PC-3 (cell line): Measurements from ENCODE around the gene PXT1. TPM values are rescaled to one million over a fixed set of nuclear protein-coding genes. Genes with fewer than 3 reads are reported as not detected.

ENCODE experiments used
- ATAC-seq: fragments of 200-7000 bp; cut with Tn5 transposase; 2 replicates; pipeline ENCODE4 v1.9.1; 2020; ENCODE audit warnings: mild to moderate bottlenecking, moderate library complexity
- BruUV-seq: library from RNA; stranded (reverse); fragments of 400-500 nt; replicated peaks from 2 replicates; lab custom pipeline; 2021; lab: Mats Ljungman, UMichigan
- CTCF ChIA-PET: fragments of 300-600 bp; sonication (Branson Sonifier 250); formaldehyde crosslinking; loops from one replicate; lab custom pipeline; 2022; ENCODE audit warnings: antibody characterized with exemption; lab: Charles Lee
- POLR2A ChIA-PET: fragments of 300-600 bp; sonication (Branson Sonifier 250); formaldehyde crosslinking; loops from one replicate; lab custom pipeline; 2022; ENCODE audit warnings: antibody characterized with exemption; ENCODE audit not compliant: unreplicated experiment; lab: Charles Lee
- DNase-seq: peaks from one replicate; pipeline ENCODE4 v3.0.0-alpha.2; 2015
- H2AFZ ChIP-seq: fragments of 300-600 bp; sonication (generic); 2 replicates; pipeline ENCODE4 v1.6.0; 2016; ENCODE audit warnings: antibody characterized with exemption, low read length
- H3F3A ChIP-seq: fragments of 300-600 bp; sonication (generic); one replicate; pipeline ENCODE4 v1.6.0; 2017; ENCODE audit warnings: antibody characterized with exemption, low read length, control low read depth, mild to moderate bottlenecking; ENCODE audit not compliant: unreplicated experiment
- H3K27ac ChIP-seq: fragments of 300-600 bp; sonication (generic); 2 replicates; pipeline ENCODE4 v1.5.1; 2016; ENCODE audit warnings: mild to moderate bottlenecking, low read length
- H3K27me3 ChIP-seq: fragments of 300-600 bp; sonication (generic); 2 replicates; pipeline ENCODE4 v1.6.1; 2016; ENCODE audit warnings: low read length, mixed read lengths
- H3K36me3 ChIP-seq: fragments of 300-600 bp; sonication (generic); 2 replicates; pipeline ENCODE4 v1.6.1; 2016; ENCODE audit warnings: low read depth, mixed run types, low read length, mixed read lengths
- H3K4me1 ChIP-seq: fragments of 300-600 bp; sonication (generic); 2 replicates; pipeline ENCODE4 v1.5.1; 2016; ENCODE audit warnings: low read length; ENCODE audit not compliant: insufficient read depth
- H3K4me2 ChIP-seq: fragments of 300-600 bp; sonication (generic); 2 replicates; pipeline ENCODE4 v1.6.0; 2016; ENCODE audit warnings: low read length
- H3K4me3 ChIP-seq: fragments of 300-600 bp; sonication (generic); 2 replicates; pipeline ENCODE4 v1.5.1; 2016; ENCODE audit warnings: mild to moderate bottlenecking, low read length, mixed read lengths
- H3K79me2 ChIP-seq: fragments of 300-600 bp; sonication (generic); 2 replicates; pipeline ENCODE4 v1.6.1; 2017; ENCODE audit warnings: low read length, mixed read lengths
- H3K9ac ChIP-seq: fragments of 300-600 bp; sonication (generic); 2 replicates; pipeline ENCODE4 v1.6.0; 2016; ENCODE audit warnings: mild to moderate bottlenecking, low read length
- H3K9me2 ChIP-seq: fragments of 300-600 bp; sonication (generic); replicated peaks from 2 replicates; pipeline ENCODE4 v1.6.1; 2016; ENCODE audit warnings: mixed run types, low read length, mixed read lengths
- H3K9me3 ChIP-seq: fragments of 300-600 bp; sonication (generic); 2 replicates; pipeline ENCODE4 v1.6.1; 2016; ENCODE audit warnings: low read length, mixed read lengths
- H4K20me1 ChIP-seq: fragments of 300-600 bp; sonication (generic); 2 replicates; pipeline ENCODE4 v1.6.1; 2016; ENCODE audit warnings: low read length, mixed read lengths
- CTCF ChIP-seq: fragments of 300-600 bp; sonication (generic); conservative IDR thresholded peaks from 2 replicates; pipeline ENCODE4 v1.5.1; 2017; ENCODE audit warnings: antibody characterized with exemption, low read depth, mild to moderate bottlenecking, low read length
- EZH2 ChIP-seq: fragments of 300-600 bp; sonication (generic); IDR thresholded peaks from one replicate; pipeline ENCODE4 v1.6.1; 2017; ENCODE audit warnings: antibody characterized with exemption, mild to moderate bottlenecking, low read length; ENCODE audit not compliant: unreplicated experiment
- EZH2phosphoT487 ChIP-seq: fragments of 300-600 bp; sonication (generic); IDR thresholded peaks from 2 replicates; pipeline ENCODE4 v1.6.1; 2018; ENCODE audit warnings: mild to moderate bottlenecking, antibody characterized with exemption, low read length, borderline replicate concordance
- intact Hi-C: fragments of 100-400 bp; cut with micrococcal nuclease; formaldehyde crosslinking; loops from 2 replicates; pipeline ENCODE4 v1.9.0; 2023
- total RNA-seq: library from RNA; depleted of rRNA; stranded (reverse); fragments of >200 nt; gene quantifications from 2 replicates; pipeline ENCODE4 v1.2.3, GENCODE V29; 2014

PXT1 gene
- total RNA-seq, 1 experiment from 2014 or later = not detected

GRCh38 chr6:36378936-36379335 lies 63.7 kb downstream of the PXT1 start:
- ChIA-PET CTCF (no interaction called here), POLR2A (no interaction called here)
- intact Hi-C loops = no loop called here
- Histone ChIP-seq H3K4me1 (peaks cover 10% of the 10 kb centered on the region), H3K4me2 (no peak overlapping the region), H3K36me3 (no peaks in the 10 kb centered on the region), H3K9me2 (no peaks in the 10 kb centered on the region), H3K4me3 (no peak overlapping the region), H3F3A (no peaks in the 10 kb centered on the region), H3K9me3 (no peaks in the 10 kb centered on the region), H2AFZ (no peak overlapping the region), H3K79me2 (no peaks in the 10 kb centered on the region), H3K9ac (no peak overlapping the region), H3K27me3 (no peaks in the 10 kb centered on the region), H4K20me1 (no peaks in the 10 kb centered on the region), H3K27ac (no peak overlapping the region)
- TF ChIP-seq CTCF (no peak), EZH2phosphoT487 (no peak), EZH2 (no peak)
- no TSS peak for BruUV-seq
- ATAC-seq (no peak), DNase-seq (no peak)

- Histone ChIP-seq H3K4me1 (peaks cover 4% of the 10 kb centered on the region), H2AFZ (no peak overlapping the region), H3K27ac (no peak overlapping the region), H3K4me2 (no peak overlapping the region), H3K9me3 (no peaks in the 10 kb centered on the region), H3K9me2 (no peaks in the 10 kb centered on the region), H3K36me3 (no peaks in the 10 kb centered on the region), H3F3A (no peaks in the 10 kb centered on the region), H3K9ac (no peak overlapping the region), H3K79me2 (no peaks in the 10 kb centered on the region), H3K27me3 (0 out of 2 replicates have a peak, but pooled peaks cover 4% of the 10 kb centered on the region), H3K4me3 (no peak overlapping the region), H4K20me1 (no peaks in the 10 kb centered on the region)
- ATAC-seq (no peak), DNase-seq (no peak)
- BruUV-seq = no TSS peak
- POLR2A ChIA-PET = no interaction called here
- intact Hi-C loops = no loop called here
- CTCF ChIA-PET = no interaction called here
- TF ChIP-seq EZH2phosphoT487 (no peak), EZH2 (no peak), CTCF (no peak)
Observed at GRCh38 chr6:36378243-36378920, 64.3 kb downstream of the PXT1 start.

- no peaks in the 10 kb centered on the region for H3K4me1 ChIP-seq
- H3K27ac ChIP-seq = no peak overlapping the region
- no TSS peak for BruUV-seq
- no peaks in the 10 kb centered on the region for H3F3A ChIP-seq
- H4K20me1 ChIP-seq = no peaks in the 10 kb centered on the region
- TF ChIP-seq CTCF (no peak), EZH2phosphoT487 (no peak), EZH2 (no peak)
- no peak overlapping the region for H2AFZ ChIP-seq
- H3K36me3 ChIP-seq = no peaks in the 10 kb centered on the region
- ChIA-PET CTCF (no interaction called here), POLR2A (no interaction called here)
- no peak overlapping the region for H3K4me2 ChIP-seq
- H3K9me2 ChIP-seq = no peaks in the 10 kb centered on the region
- ATAC-seq = no peak
- no peaks in the 10 kb centered on the region for H3K79me2 ChIP-seq
- no peak for DNase-seq
- H3K9me3 ChIP-seq = no peaks in the 10 kb centered on the region
- H3K27me3 ChIP-seq = 0 out of 2 replicates have a peak, but pooled peaks cover 4% of the 10 kb centered on the region
- intact Hi-C loops = no loop called here
- no peak overlapping the region for H3K4me3 ChIP-seq
- no peak overlapping the region for H3K9ac ChIP-seq
Observed at GRCh38 chr6:36377594-36377993, 65.1 kb downstream of the PXT1 start.
